SHP77 (cell line): Measurements from ENCODE around the gene TUBGCP6.

ENCODE experiments used
- DNase-seq, 2 experiments: peaks; one replicate each; lab custom pipeline; 2025; lab: John Stamatoyannopoulos, UW

The TUBGCP6 gene

GRCh38 chr22:50250555-50251476 lies 6.0 kb upstream of the TUBGCP6 start, which contains the start of gene HDAC10:
Gene HDAC10 (minus strand): TSS chr22:50251265. CDS start chr22:50251032, 233 bp downstream.
- DNase-seq, result peak; percentile 85 to 93

DNA sequence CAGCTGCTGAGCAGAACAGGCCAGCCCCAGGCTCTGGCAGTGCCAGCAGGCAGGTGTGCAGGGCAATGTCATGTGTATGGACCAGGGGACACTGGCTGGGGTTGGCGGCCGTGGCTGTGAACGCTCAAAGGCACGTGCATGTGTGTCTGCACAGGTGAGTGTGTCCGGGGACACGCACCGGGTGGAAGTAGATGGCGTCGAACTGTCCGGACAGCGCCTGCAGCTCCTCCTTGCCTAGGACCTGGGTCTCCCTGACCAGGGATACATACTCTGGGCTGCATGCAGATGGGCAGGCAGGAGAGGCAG lies 5.4 kb upstream of the TUBGCP6 start:
- DNase-seq, result no peak

DNA sequence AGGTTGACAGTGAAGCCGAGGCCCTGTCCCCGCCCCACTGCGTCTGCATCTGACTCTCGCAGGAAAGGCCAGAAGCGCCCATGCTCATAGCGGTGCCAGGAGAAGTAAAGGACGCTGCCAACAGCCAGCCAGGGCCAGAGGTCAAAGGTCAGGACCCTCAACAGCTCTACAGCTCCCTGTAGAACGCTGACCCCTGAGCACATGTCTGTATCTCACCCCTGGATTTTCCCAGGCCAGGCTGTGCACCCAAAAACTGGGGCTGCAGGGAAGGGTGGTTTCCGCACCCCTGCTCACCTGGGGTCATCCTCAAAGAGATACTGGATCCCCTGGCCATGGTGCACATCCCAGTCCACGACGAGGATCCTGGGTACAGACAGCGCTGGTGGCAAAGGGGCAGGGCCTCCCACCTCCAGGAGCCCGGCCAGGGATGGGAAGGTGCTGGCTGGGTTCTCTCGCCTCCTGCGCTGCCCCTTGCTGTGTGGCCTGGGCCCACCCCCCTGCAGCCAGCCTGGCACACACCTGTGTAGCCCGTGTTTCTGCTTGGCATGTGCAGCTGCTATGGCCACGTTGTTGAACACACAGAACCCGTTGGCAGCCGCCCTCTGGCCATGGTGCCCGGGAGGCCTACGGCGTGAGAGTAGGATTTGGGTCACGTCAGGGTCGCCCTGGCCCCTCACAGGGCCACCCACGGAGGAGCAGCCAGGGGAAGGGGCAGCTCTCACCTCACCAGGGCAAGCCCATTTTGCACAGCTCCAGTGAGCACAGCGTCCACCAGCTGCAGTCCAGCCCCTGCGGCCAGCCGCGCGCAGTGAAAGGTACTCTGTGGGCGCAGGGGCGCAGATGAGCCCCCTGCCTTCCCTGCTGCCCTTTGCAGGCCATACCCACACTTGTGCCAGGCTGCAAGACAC lies 4.8 kb upstream of the TUBGCP6 start:
- DNase-seq, result no peak

GRCh38 chr22:50248196-50249081 lies 3.6 kb upstream of the TUBGCP6 start:
- DNase-seq, result peak; percentile 45 to 58

DNA sequence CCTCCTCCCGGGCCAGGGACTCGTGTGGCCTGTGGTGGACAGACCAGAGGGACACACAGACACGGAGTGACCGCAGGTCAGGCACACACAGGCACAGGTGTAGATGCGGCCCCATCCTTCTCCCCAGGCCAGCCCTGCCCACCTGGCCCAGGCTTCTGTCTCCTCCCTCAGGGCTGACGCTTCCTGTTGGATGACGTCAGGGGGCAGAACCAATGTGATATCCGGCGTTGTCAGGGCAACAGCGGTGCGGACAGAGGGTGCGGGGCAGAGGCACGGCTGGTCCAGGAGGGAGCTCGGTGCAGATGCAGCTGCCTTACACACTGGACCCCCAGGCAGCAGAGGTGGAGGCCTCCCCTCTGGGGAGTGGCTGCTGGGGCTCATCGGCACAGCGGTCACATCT lies 2.9 kb upstream of the TUBGCP6 start:
- DNase-seq, result peak; percentile 93 to 97

- no peak for DNase-seq
Measured at GRCh38 chr22:50246242-50247175, 1.7 kb upstream of the TUBGCP6 start.

GRCh38 chr22:50245214-50246072 lies 620 bp upstream of the TUBGCP6 start:
- no peak for DNase-seq

DNA sequence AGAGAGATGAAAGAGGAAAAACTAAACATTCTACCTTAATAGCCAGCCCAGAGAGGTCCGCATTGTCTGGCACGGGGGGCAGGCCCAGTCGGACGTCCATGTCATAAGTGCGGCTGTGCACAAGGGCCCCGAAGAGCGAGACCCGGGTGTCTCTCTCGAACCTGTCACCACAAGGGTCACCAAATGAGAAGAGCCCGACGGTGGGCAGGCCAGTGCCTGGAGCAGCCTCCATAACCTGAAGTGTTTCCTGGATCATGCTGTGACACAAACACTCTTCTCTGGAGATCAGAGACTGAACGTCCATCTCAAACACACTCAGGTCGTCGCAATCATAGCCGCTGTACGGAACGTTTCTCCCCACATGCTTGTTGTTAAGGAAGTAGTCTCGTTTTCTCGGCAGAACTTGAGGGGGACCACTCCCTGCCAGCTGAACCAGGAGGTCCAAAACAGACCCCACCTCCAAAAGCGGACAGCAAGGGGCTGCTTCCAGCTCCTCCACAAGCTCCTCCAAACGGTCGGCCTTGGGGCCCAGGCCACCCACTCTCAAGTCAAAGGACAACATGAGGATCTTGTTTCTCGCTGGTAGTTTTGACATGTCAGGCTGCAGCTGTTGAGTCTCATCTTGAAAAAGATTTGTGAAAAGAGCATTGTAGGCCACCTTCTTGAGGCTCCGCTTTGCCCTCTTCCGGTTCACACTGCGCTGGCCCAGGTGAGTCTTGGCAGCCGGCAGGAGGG lies 971 bp downstream of the TUBGCP6 start:
- no peak for DNase-seq

GRCh38 chr22:50242406-50242949 lies 2.3 kb downstream of the TUBGCP6 start:
- DNase-seq, result no peak

DNA sequence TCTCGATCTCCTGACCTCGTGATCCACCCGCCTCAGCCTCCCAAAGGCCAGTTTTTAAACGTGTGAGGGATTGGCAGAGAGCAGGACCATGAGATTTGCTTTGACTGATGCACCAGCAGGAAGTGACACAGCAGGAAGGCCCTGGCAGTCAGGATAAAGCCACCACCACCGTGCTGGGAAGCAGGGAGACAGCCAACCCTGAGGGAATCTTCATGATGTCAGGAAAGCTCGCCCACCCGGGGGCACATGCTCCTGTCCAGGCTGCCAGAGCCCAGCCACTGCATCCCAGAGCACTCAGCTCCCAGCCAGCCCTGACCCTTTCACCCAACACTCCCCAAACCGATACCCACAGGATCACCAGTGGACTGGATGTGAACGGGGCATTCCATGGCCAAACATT lies 6.1 kb downstream of the TUBGCP6 start:
- DNase-seq, result no peak

- no peak for DNase-seq
Measured at GRCh38 chr22:50236731-50237409, 8.0 kb downstream of the TUBGCP6 start.

DNA sequence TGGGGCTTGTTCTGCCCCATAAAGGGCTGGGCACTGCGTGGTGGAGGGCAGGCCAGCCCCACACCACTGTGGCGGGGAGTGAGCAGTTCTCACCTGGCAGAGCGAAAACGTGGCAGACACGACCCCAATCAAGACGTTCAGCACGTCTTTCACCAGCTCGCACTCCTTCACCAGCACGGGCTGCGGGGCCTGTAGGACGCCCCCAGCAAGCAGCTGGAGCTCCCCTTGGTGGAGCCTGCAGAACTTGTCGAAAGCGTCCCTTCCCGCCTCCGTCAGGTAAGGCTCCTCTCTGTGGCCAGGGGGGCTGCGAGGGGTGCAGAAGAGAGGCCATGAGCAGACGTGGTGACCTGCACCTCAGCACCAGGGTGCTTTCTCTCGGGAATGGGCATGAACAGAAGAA lies 11.6 kb downstream of the TUBGCP6 start:
- DNase-seq, result no peak

DNA sequence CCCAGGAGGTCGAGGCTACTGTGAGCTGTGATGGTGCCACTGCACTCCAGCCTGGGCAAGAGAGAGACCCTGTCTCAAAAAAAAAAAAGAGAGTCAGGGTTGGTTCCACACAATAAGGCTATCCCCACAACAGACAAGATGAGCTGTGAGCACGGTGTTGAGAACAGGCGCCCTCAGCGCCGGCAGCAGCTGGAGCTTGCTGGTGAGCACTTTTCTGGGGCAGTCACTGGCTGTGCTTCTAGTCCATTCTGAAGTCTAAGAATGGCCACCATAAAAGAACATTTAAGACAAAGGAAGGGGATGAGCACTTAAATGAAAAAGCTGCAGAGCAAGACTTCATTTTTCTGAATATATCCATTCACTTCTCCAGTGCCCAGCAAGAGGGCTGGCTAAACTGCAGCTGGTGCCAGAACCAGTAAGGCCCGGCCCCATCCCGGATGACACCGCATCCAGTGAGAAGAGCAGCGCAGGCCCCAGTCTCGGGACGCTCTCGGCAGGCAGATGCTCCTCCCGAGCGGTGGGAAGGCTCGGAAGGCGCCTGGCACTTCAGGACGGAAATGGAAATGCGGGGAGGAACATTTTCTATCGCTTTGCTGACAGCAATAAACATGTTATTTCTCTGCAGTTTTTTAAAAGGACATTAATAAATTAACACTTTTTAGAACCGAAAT lies 12.2 kb downstream of the TUBGCP6 start:
- DNase-seq, result no peak

- no peak for DNase-seq
Measured at GRCh38 chr22:50229370-50229769, 15.5 kb downstream of the TUBGCP6 start.

GRCh38 chr22:50228366-50228765 lies 16.5 kb downstream of the TUBGCP6 start:
- no peak for DNase-seq

DNA sequence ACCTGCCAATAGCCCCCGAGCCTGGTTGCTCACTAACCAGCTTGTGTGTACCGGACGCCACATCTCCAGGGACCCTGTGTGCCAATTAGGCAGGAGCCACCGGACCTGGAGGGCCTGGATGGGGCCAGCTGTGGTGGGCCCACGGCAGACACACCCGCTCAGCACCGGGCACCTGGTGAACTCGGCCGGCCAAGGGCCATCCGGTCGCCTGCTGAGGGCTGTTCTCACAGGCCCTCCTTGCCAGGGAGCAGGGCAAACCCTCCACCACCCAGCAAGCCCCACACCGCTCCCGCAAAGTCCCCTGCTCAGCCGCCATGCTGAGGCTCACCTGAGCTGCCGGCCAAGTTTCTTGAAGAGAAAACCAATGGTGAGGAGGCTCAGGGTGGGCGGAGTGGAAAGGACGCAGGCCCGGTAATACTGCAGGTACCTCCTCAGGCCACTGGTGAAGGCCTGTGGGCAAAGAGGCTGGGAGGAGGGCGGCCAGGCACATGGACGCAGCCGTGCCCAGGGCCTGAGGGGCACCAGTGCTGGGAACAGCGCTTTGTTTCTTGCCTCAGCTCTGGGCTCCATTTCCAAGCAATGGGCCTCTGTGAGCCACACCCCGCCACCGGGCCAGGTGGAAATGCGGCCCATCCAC lies 17.1 kb downstream of the TUBGCP6 start:
- no peak for DNase-seq

GRCh38 chr22:50226875-50227165 lies 18.0 kb downstream of the TUBGCP6 start:
- no peak for DNase-seq
